K562 (cell line): ENCODE results near the gene IGDCC3. TPM values are rescaled to one million over a fixed set of nuclear protein-coding genes. Genes with fewer than 3 reads are reported as not detected.

Experiments
- ATAC-seq: fragments of 200-7000 bp; cut with Tn5 transposase; 3 replicates; pipeline ENCODE4 v1.9.1; 2020; ENCODE audit warnings: moderate library complexity
- BruUV-seq: library from RNA; stranded (reverse); fragments of 400-500 nt; replicated peaks from 2 replicates; lab custom pipeline; 2021; lab: Mats Ljungman, UMichigan
- CTCF ChIA-PET: fragments of 300-600 bp; formaldehyde crosslinking; extraction: SDS; loops from one replicate; lab custom pipeline; 2021; ENCODE audit warnings: low intra/inter-chr PET ratio; lab: Yijun Ruan, JAX
- POLR2A ChIA-PET: fragments of 300-600, 350-650 bp; sonication (Branson Sonifier 250); formaldehyde crosslinking; extraction: SDS; loops from one replicate; lab custom pipeline; 2021; ENCODE audit warnings: antibody characterized with exemption, inconsistent platforms; lab: Yijun Ruan, JAX
- DNase-seq, 4 experiments: peaks; one replicate each; pipeline versions ENCODE4 v3.0.0 to v3.0.0-alpha.2; 2011 to 2018; ENCODE audit warnings: low spot score in 3 of 4, mixed read lengths in 3 of 4; ENCODE audit errors: extremely low read depth in 1 of 4
- FAIRE-seq: peaks from 2 replicates; lab custom pipeline; 2011; peaks lifted over from hg19 to GRCh38; lab: Jason Lieb, UNC
- H2AFZ ChIP-seq: 2 replicates; pipeline ENCODE4 v1.6.0; 2011; ENCODE audit warnings: low read depth, low read length, control low read depth, inconsistent platforms
- H3K27ac ChIP-seq: fragments of 200-600 bp; 3 replicates; pipeline ENCODE4 v1.8.0; 2011; ENCODE audit warnings: low read depth, mild to moderate bottlenecking, control low read depth, inconsistent platforms, low read length, moderate library complexity, mixed read lengths; ENCODE audit errors: extremely low read depth
- H3K27me3 ChIP-seq, 2 experiments: fragments of 300-600 bp in 1 of 2; 2 replicates in 1 of 2; 3 replicates in 1 of 2; pipeline versions ENCODE4 v1.6.0 to v1.8.0; 2011; ENCODE audit warnings: inconsistent platforms in 2 of 2, low read length in 2 of 2, mild to moderate bottlenecking in 1 of 2, mixed read lengths in 1 of 2, moderate library complexity in 1 of 2; ENCODE audit not compliant: control insufficient read depth in 2 of 2, insufficient read depth in 2 of 2
- H3K36me3 ChIP-seq: fragments of 300-600 bp; 3 replicates; pipeline ENCODE4 v1.8.0; 2011; ENCODE audit warnings: mild to moderate bottlenecking, low read length, inconsistent platforms; ENCODE audit not compliant: control insufficient read depth, insufficient read depth
- H3K4me1 ChIP-seq, 2 experiments: fragments of 200-600 bp in 1 of 2; replicated peaks in 1 of 2; 2 replicates in 1 of 2; 3 replicates in 1 of 2; pipeline versions ENCODE4 v1.5.1 to v1.8.0; 2011; ENCODE audit warnings: inconsistent platforms in 2 of 2, low read length in 2 of 2, mild to moderate bottlenecking in 1 of 2, mixed read lengths in 1 of 2, moderate library complexity in 1 of 2; ENCODE audit not compliant: control insufficient read depth in 2 of 2, insufficient read depth in 2 of 2
- H3K4me2 ChIP-seq: 2 replicates; pipeline ENCODE4 v1.6.1; 2011; ENCODE audit warnings: low read length, control low read depth, inconsistent platforms, mixed read lengths; ENCODE audit not compliant: insufficient read depth
- H3K4me3 ChIP-seq: fragments of 200-600 bp; sonication (generic), shearing (Covaris generic); 2 replicates; pipeline ENCODE4 v1.5.1; 2016; ENCODE audit warnings: control low read depth, inconsistent platforms
- H3K79me2 ChIP-seq: fragments of 200-600 bp; 3 replicates; pipeline ENCODE4 v1.8.0; 2011; ENCODE audit warnings: low read length, inconsistent platforms; ENCODE audit not compliant: control insufficient read depth, insufficient read depth
- H3K9ac ChIP-seq, 2 experiments: 2 replicates each; pipeline versions ENCODE4 v1.6.0 to v1.6.1; 2011; ENCODE audit warnings: low read depth in 2 of 2, low read length in 2 of 2, control low read depth in 1 of 2, inconsistent platforms in 1 of 2, mild to moderate bottlenecking in 1 of 2, mixed read lengths in 1 of 2; ENCODE audit not compliant: insufficient read depth in 1 of 2
- H3K9me1 ChIP-seq: one replicate; pipeline ENCODE4 v1.6.0; 2011; ENCODE audit warnings: inconsistent platforms, mild to moderate bottlenecking, low read length, moderate library complexity; ENCODE audit not compliant: control insufficient read depth, insufficient read depth
- H3K9me3 ChIP-seq: replicated peaks from 2 replicates; pipeline ENCODE4 v1.5.1; 2011; ENCODE audit warnings: low read depth, low read length, inconsistent platforms; ENCODE audit not compliant: control insufficient read depth, insufficient read depth
- H4K20me1 ChIP-seq: replicated peaks from 2 replicates; pipeline ENCODE4 v1.6.1; 2011; ENCODE audit warnings: low read length, inconsistent platforms, mixed read lengths; ENCODE audit not compliant: control insufficient read depth, insufficient read depth
- CBFA2T3 ChIP-seq: fragments of 450-650 bp; IDR thresholded peaks from 2 replicates; pipeline ENCODE4 v1.6.1; 2017
- FOXM1 ChIP-seq, 2 experiments: fragments of 450-650 bp in 1 of 2; sonication (generic) in 1 of 2; formaldehyde crosslinking in 1 of 2; IDR thresholded peaks; 2 replicates each; pipeline versions ENCODE4 v1.6.1 to v1.9.0; 2017 to 2022; ENCODE audit warnings: low read depth in 2 of 2, mild to moderate bottlenecking in 2 of 2, missing genetic modification reagents in 1 of 2, moderate library complexity in 1 of 2
- FOXP4 ChIP-seq: sonication (generic); formaldehyde crosslinking; IDR thresholded peaks from 2 replicates; pipeline ENCODE4 v1.8.0; 2022; ENCODE audit warnings: mild to moderate bottlenecking, missing genetic modification reagents, borderline replicate concordance
- GMEB1 ChIP-seq: fragments of 250-450 bp; sonication (Bioruptor Pico); IDR thresholded peaks from 2 replicates; pipeline ENCODE4 v1.4.0; 2020; ENCODE audit warnings: mild to moderate bottlenecking
- JUND ChIP-seq, 2 experiments: IDR thresholded peaks; 2 replicates in 1 of 2; 3 replicates in 1 of 2; pipeline ENCODE4 v1.6.1; 2011; ENCODE audit warnings: borderline replicate concordance in 2 of 2, low read depth in 2 of 2, low read length in 2 of 2, improper control_type of control experiment in 1 of 2, missing biosample characterization in 1 of 2, missing genetic modification characterization in 1 of 2, missing genetic modification reagents in 1 of 2
- MTA1 ChIP-seq: fragments of 450-650 bp; IDR thresholded peaks from 2 replicates; pipeline ENCODE4 v1.6.1; 2017; ENCODE audit warnings: borderline replicate concordance
- PPARD ChIP-seq: fragments of 250-450 bp; sonication (Bioruptor Pico); IDR thresholded peaks from 2 replicates; pipeline ENCODE4 v1.8.0; 2022; ENCODE audit warnings: inconsistent platforms, mild to moderate bottlenecking, moderate library complexity
- RERE ChIP-seq: sonication (generic); formaldehyde crosslinking; IDR thresholded peaks from 2 replicates; pipeline ENCODE4 v1.8.0; 2023; ENCODE audit warnings: missing genetic modification reagents, mild to moderate bottlenecking, borderline replicate concordance
- SMAD4 ChIP-seq: fragments of 250-450 bp; sonication (Bioruptor Pico); conservative IDR thresholded peaks from 2 replicates; pipeline ENCODE4 v1.8.0; 2021; ENCODE audit warnings: inconsistent platforms, mild to moderate bottlenecking, moderate library complexity
- ZBTB17 ChIP-seq: fragments of 450-650 bp; formaldehyde crosslinking; IDR thresholded peaks from 2 replicates; pipeline ENCODE4 v1.4.0; 2020; ENCODE audit warnings: mild to moderate bottlenecking
- ZNF232 ChIP-seq: sonication (generic); formaldehyde crosslinking; IDR thresholded peaks from 2 replicates; pipeline ENCODE4 v1.8.0; 2022; ENCODE audit warnings: mild to moderate bottlenecking, missing genetic modification reagents
- WGBS: fragments of 100-300 bp; shearing (Covaris generic); methylation state at CpG from one replicate; pipeline ENCODE4 v1.1.6; 2016; ENCODE audit warnings: low coverage, mixed read lengths; ENCODE audit not compliant: insufficient coverage; ENCODE audit errors: missing lambda C conversion rate; 5-methylcytosine and 5-hydroxymethylcytosine counted together
- in situ Hi-C: fragments of 300-500 bp; cut with MboI; formaldehyde crosslinking; loops from 4 replicates; pipeline ENCODE4 v1.15.0; 2018; ENCODE audit warnings: inconsistent platforms, mixed read lengths
- intact Hi-C: fragments of 100-400 bp; cut with micrococcal nuclease; formaldehyde crosslinking; loops from 2 replicates; pipeline ENCODE4 v1.14.2; 2022
- polyA plus RNA-seq, 8 experiments: library from polyadenylated mRNA; depleted of rRNA in 4 of 8; stranded (reverse) in 5 of 8; unstranded in 3 of 8; fragments of >200 nt; fragmentation: Nextera tagmentation in 2 of 8; fragmentation: Illumina TruSeq in 1 of 8; extraction: Ambion mirVana in 2 of 8; extraction: Trizol in 1 of 8; gene quantifications; 2 replicates each; pipeline versions ENCODE4 v1.2.1 to v1.2.3, GENCODE V29; 2011 to 2014; ENCODE audit warnings: inconsistent platforms in 1 of 8, missing spikeins in 1 of 8
- total RNA-seq, 7 experiments: library from RNA; depleted of rRNA in 6 of 7; stranded (reverse); fragments of >200 nt in 6 of 7; fragmentation: Illumina TruSeq in 2 of 7; extraction: Trizol in 2 of 7; gene quantifications; 2 replicates each; pipeline versions ENCODE4 v1.2.1 to v1.2.3, GENCODE V29; 2011 to 2021; ENCODE audit warnings: low replicate concordance in 1 of 7

IGDCC3 gene
- total and polyA plus RNA-seq, 9 of the 15 experiments (the other 6 are each of a cell fraction or from before 2014, with no cell fraction given), result not detected

DNA sequence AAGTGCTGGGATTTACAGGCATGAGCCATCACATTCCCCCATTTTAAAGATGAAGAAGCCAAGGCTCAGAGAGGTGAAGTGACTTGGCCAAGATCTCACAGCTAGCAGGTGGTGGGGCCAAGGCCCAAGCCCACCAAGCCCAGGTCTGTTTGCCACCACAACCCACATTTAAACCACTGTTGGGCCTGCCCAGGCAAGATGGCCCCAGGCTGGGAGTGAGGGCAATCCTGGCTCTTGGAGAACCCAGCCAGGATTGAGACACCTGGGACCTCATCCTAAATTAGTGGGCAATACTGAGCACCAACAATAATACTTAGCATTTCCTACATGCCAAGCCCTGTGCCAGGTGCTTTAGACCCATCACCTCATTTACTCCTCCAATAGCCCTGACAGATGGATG lies 6.9 kb downstream of the IGDCC3 start (continued):
- no peak for TF ChIP-seq JUND (IDR thresholded peaks at IDR 0.05; ENCODE audit: borderline replicate concordance, low read depth, low read length)
- no peak for TF ChIP-seq JUND (tag; IDR thresholded peaks at IDR 0.05; ENCODE audit: borderline replicate concordance, low read depth, low read length)
- no peak for TF ChIP-seq PPARD (CRISPR knock-in tag)
- no peak for TF ChIP-seq ZBTB17 (CRISPR knock-in tag)
- no peak for TF ChIP-seq FOXM1 (IDR thresholded peaks at IDR 0.05; ENCODE audit: low read depth)
- no peak for TF ChIP-seq FOXM1 (CRISPR knock-in tag; IDR thresholded peaks at IDR 0.05; ENCODE audit: low read depth)
- no peak for TF ChIP-seq FOXP4 (CRISPR knock-in tag)
- no peak for TF ChIP-seq CBFA2T3
- TF ChIP-seq ZNF232 (CRISPR knock-in tag), result no peak
- TF ChIP-seq SMAD4 (CRISPR knock-in tag), result no peak

- no peaks in the 10 kb centered on the region for H3K79me2 ChIP-seq
- peaks cover 22 to 50% of the 10 kb centered on the region in 2 experiments for H3K27me3 ChIP-seq
- ChIA-PET POLR2A (interaction anchor here (1.3 kb wide), 1 partner anchor 20 kb away, joined by 5 read pairs; no protein-coding TSS in a partner anchor), CTCF (no interaction called here)
- FAIRE-seq (no peak), DNase-seq (no peak), ATAC-seq (no peak)
- no peak overlapping the region for H3K4me3 ChIP-seq
- 12% methylated on average over 3 of the region's 3 CpGs for WGBS
- in situ Hi-C loops (no loop called here), intact Hi-C loops (no loop called here)
- H3K9me1 ChIP-seq, result peaks cover 5% of the 10 kb centered on the region
- no peak overlapping the region for H3K4me2 ChIP-seq
- no TSS peak for BruUV-seq
- no peaks in the 10 kb centered on the region; a peak in 1 of 5 replicates for H3K4me1 ChIP-seq
- no peak overlapping the region for H3K27ac ChIP-seq
- H3K36me3 ChIP-seq, result no peaks in the 10 kb centered on the region
- no peak overlapping the region for H2AFZ ChIP-seq
- no peaks in the 10 kb centered on the region for H3K9me3 ChIP-seq
- H4K20me1 ChIP-seq, result peaks cover 13% of the 10 kb centered on the region
- no peak overlapping the region for H3K9ac ChIP-seq
- no peak for TF ChIP-seq MTA1
- TF ChIP-seq GMEB1 (CRISPR knock-in tag), result no peak
- no peak for TF ChIP-seq RERE (CRISPR knock-in tag)
These were observed 8.2 kb downstream of the IGDCC3 start for GRCh38 chr15:65369651-65370050.
